Kidney epithelial cell (primary cell): ENCODE data around the gene GRID1. TPM values are rescaled to one million over a fixed set of nuclear protein-coding genes. Genes with fewer than 3 reads are reported as not detected.

Source experiments
- DNase-seq: peaks from one replicate; pipeline ENCODE4 v3.0.0-alpha.2; 2010; ENCODE audit warnings: low read depth
- H3K27me3 ChIP-seq: 2 replicates; pipeline ENCODE4 v1.6.0; 2011; ENCODE audit warnings: low read length; ENCODE audit not compliant: control insufficient read depth, insufficient read depth
- H3K36me3 ChIP-seq: 2 replicates; pipeline ENCODE4 v1.5.1; 2011; ENCODE audit warnings: low read length; ENCODE audit not compliant: control insufficient read depth, insufficient read depth
- H3K4me3 ChIP-seq: 2 replicates; pipeline ENCODE4 v1.5.1; 2011; ENCODE audit warnings: low read depth, mild to moderate bottlenecking, control low read depth, low read length
- CTCF ChIP-seq: IDR thresholded peaks from 2 replicates; pipeline ENCODE4 v1.5.1; 2011; ENCODE audit warnings: mild to moderate bottlenecking, moderate library complexity, low read length, control low read depth, inconsistent platforms; ENCODE audit not compliant: insufficient read depth, poor library complexity, severe bottlenecking
- total RNA-seq: library from RNA; depleted of rRNA; stranded (reverse); fragments of >200 nt; gene quantifications from 2 replicates; pipeline ENCODE4 v1.2.3, GENCODE V29; 2015

Gene GRID1
- total RNA-seq, 1 donor from 2014 or later = 0.33 TPM

DNA sequence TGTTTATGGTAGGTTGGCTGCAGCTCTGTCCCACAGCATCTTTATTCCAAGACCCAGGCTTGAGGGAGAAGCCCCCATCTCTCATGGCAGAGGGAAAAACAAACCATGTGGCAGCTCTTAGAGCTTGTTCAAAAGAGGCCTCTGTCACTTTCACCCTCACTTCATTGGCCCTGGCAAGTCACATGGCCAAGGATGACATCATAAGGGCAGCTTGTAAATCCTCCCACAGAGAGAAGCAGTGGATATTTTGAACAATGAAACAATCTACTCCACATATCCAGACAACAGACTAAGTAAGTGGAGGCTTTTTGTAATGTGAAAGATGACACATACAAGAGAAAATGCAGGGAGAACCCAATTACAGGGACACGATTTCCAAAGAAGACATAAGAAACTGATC, 108.1 kb downstream of the GRID1 start:
- no peak for DNase-seq
- Histone ChIP-seq H3K27me3 (peaks cover 17% of the 10 kb centered on the region), H3K4me3 (no peak overlapping the region), H3K36me3 (no peaks in the 10 kb centered on the region)
- no peak for TF ChIP-seq CTCF

DNA sequence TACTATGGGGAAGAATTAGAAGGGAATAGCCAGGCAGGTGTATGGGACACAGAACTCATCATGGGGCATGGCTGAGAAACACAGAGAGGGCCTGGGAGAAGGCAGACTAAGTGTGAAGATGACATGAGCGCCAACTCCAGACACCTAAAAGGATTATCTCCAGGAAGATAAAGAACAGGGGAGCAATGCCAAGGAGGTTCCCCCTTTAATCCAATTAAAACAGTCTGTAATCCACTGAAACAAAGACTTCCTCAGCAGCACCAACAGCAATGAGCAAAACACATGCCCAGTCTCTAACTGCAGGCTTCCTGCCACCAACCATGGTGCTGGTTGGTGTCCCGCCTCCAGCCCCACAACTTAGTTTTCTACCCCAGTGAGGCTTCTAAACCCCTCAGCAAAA, 108.9 kb downstream of the GRID1 start:
- Histone ChIP-seq H3K36me3 (no peaks in the 10 kb centered on the region), H3K27me3 (peaks cover 11% of the 10 kb centered on the region), H3K4me3 (no peak overlapping the region)
- no peak for TF ChIP-seq CTCF
- DNase-seq = no peak

DNA sequence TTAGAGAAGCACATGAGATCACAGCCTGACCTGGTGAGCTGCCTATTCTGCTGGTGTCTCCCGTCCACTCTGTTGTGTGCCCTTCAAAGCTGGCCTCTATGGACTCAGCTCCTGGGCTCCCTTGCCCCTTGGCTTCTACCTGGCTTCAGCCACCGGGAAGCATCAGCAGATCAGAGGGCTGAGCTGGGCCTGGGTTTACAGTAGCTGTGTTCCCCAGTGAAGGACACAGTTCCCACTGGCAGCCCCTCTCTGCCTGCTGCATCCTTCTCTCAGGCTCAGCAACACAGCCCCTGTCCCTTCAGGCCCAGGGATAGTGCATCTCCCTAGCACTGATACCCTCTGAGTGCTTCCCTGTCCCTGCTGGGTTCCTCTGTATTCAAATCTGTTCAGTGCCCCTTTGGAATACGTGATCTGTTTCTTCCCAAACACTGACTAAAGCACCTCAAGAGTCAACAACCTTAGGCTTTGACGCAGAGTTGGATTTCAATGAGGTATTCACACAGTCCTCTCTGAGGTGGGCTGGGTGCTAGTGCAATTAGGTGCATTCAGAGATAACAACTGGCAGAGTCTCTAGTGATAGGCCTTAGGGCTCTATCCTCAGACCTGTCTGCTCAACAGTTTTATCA, 109.8 kb downstream of the GRID1 start:
- Histone ChIP-seq H3K36me3 (no peaks in the 10 kb centered on the region), H3K27me3 (peaks cover 2% of the 10 kb centered on the region), H3K4me3 (no peak overlapping the region)
- no peak for TF ChIP-seq CTCF
- DNase-seq = no peak

- no peak for TF ChIP-seq CTCF
- Histone ChIP-seq H3K4me3 (no peak overlapping the region), H3K36me3 (no peaks in the 10 kb centered on the region), H3K27me3 (peaks cover 2% of the 10 kb centered on the region)
- DNase-seq = no peak
Observed at GRCh38 chr10:86255405-86256251, 111.0 kb downstream of the GRID1 start.

- Histone ChIP-seq H3K4me3 (no peak overlapping the region), H3K36me3 (no peaks in the 10 kb centered on the region), H3K27me3 (peaks cover 2% of the 10 kb centered on the region)
- TF ChIP-seq CTCF = no peak
- DNase-seq = no peak
Observed at GRCh38 chr10:86254526-86255174, 111.9 kb downstream of the GRID1 start.
